C4-2B (cell line): ENCODE measurements around the gene TNRC6A.

Experiments used
- CTCF ChIP-seq: fragments of 450-650 bp; conservative IDR thresholded peaks from 2 replicates; pipeline ENCODE4 v1.5.1; 2017; ENCODE audit warnings: mild to moderate bottlenecking
- ZFX ChIP-seq: fragments of 450-650 bp; IDR thresholded peaks from 2 replicates; pipeline ENCODE4 v1.6.1; 2017

- TF ChIP-seq CTCF (no peak), ZFX (no peak)
Observed at GRCh38 chr16:24717411-24717810, 12.0 kb upstream of the TNRC6A start.
